SK-N-MC (cell line): Measurements from ENCODE around the gene EPN2.
"Not testable (repeated sequence)": the region's sequence is repeated elsewhere in the genome, so short reads cannot be mapped to it uniquely, and the experiment has no call there.

ENCODE experiments used
- DNase-seq: peaks from one replicate; pipeline ENCODE4 v3.0.0-alpha.2; 2011; ENCODE audit warnings: low read depth, low spot score
- H3K27ac ChIP-seq: fragments of 200-600 bp; sonication (generic); 2 replicates; pipeline ENCODE4 v1.5.1; 2016; ENCODE audit warnings: mixed run types
- H3K36me3 ChIP-seq: fragments of 200-600 bp; sonication (generic); 2 replicates; pipeline ENCODE4 v1.6.1; 2017; ENCODE audit warnings: antibody characterized with exemption, low read length, mixed read lengths; ENCODE audit not compliant: insufficient read depth
- H3K4me3 ChIP-seq: fragments of 200-600 bp; sonication (generic); 2 replicates; pipeline ENCODE4 v1.5.1; 2016
- H3K9ac ChIP-seq: fragments of 200-600 bp; sonication (generic); 2 replicates; pipeline ENCODE4 v1.8.0; 2017; ENCODE audit warnings: mixed run types, mixed read lengths; ENCODE audit not compliant: insufficient read length
- H3K9me3 ChIP-seq: fragments of 200-600 bp; sonication (generic); 2 replicates; pipeline ENCODE4 v1.6.1; 2017; ENCODE audit warnings: low read depth, mild to moderate bottlenecking, antibody characterized with exemption, low read length, moderate library complexity, mixed read lengths

The EPN2 gene

GRCh38 chr17:19237139-19237388 lies at the start of gene EPN2:
Gene EPN2 (plus strand): TSS chr17:19237366. CDS start chr17:19283120, 45,754 bp downstream.
- Histone ChIP-seq H3K4me3 (peak within 1 kb of the TSS; percentile 91), H3K9ac (peak within 1 kb of the TSS; percentile 80)
- H3K9me3 ChIP-seq, H3K27ac ChIP-seq, H3K36me3 ChIP-seq, DNase-seq: not testable (repeated sequence)

- not testable (repeated sequence) for H3K36me3 ChIP-seq, H3K9ac ChIP-seq, DNase-seq, H3K4me3 ChIP-seq, H3K27ac ChIP-seq, H3K9me3 ChIP-seq
Measured at GRCh38 chr17:19187883-19188869, 49.0 kb upstream of the EPN2 start.

GRCh38 chr17:19188870-19189708 lies 48.1 kb upstream of the EPN2 start:
- H3K36me3 ChIP-seq, H3K9me3 ChIP-seq, DNase-seq, H3K27ac ChIP-seq, H3K4me3 ChIP-seq, H3K9ac ChIP-seq: not testable (repeated sequence)

- not testable (repeated sequence) for H3K4me3 ChIP-seq, H3K9me3 ChIP-seq, H3K9ac ChIP-seq, DNase-seq, H3K27ac ChIP-seq, H3K36me3 ChIP-seq
Measured at GRCh38 chr17:19189781-19190405, 47.3 kb upstream of the EPN2 start.

GRCh38 chr17:19196382-19197204 lies 40.6 kb upstream of the EPN2 start:
- peak overlapping the region; percentile 48; the same call in 1 of the 2 replicates for H3K4me3 ChIP-seq
- DNase-seq, H3K27ac ChIP-seq, H3K9me3 ChIP-seq, H3K36me3 ChIP-seq, H3K9ac ChIP-seq: not testable (repeated sequence)

- not testable (repeated sequence) for H3K9me3 ChIP-seq, H3K36me3 ChIP-seq, H3K4me3 ChIP-seq, H3K27ac ChIP-seq, H3K9ac ChIP-seq, DNase-seq
Measured at GRCh38 chr17:19202448-19202847, 34.7 kb upstream of the EPN2 start.

GRCh38 chr17:19203429-19203828 lies 33.7 kb upstream of the EPN2 start:
- not testable (repeated sequence) for H3K4me3 ChIP-seq, H3K9ac ChIP-seq, DNase-seq, H3K27ac ChIP-seq, H3K36me3 ChIP-seq, H3K9me3 ChIP-seq

- H3K4me3 ChIP-seq, H3K9ac ChIP-seq, H3K36me3 ChIP-seq, H3K27ac ChIP-seq, H3K9me3 ChIP-seq, DNase-seq: not testable (repeated sequence)
Measured at GRCh38 chr17:19215074-19215860, 21.9 kb upstream of the EPN2 start.

- not testable (repeated sequence) for H3K9me3 ChIP-seq, H3K4me3 ChIP-seq, H3K36me3 ChIP-seq, H3K9ac ChIP-seq, DNase-seq, H3K27ac ChIP-seq
Measured at GRCh38 chr17:19216148-19216926, 20.8 kb upstream of the EPN2 start.

GRCh38 chr17:19218914-19219313 lies 18.3 kb upstream of the EPN2 start:
- H3K36me3 ChIP-seq, H3K27ac ChIP-seq, H3K9me3 ChIP-seq, H3K4me3 ChIP-seq, DNase-seq, H3K9ac ChIP-seq: not testable (repeated sequence)

GRCh38 chr17:19219384-19219783 lies 17.8 kb upstream of the EPN2 start:
- not testable (repeated sequence) for H3K36me3 ChIP-seq

GRCh38 chr17:19220195-19220594 lies 17.0 kb upstream of the EPN2 start:
- H3K4me3 ChIP-seq, H3K27ac ChIP-seq, DNase-seq, H3K36me3 ChIP-seq, H3K9ac ChIP-seq, H3K9me3 ChIP-seq: not testable (repeated sequence)

More at GRCh38 chr17:19219384-19219783, 17.8 kb upstream of the EPN2 start:
- not testable (repeated sequence) for H3K9me3 ChIP-seq, H3K4me3 ChIP-seq, H3K9ac ChIP-seq, DNase-seq, H3K27ac ChIP-seq
